ENCODE results near the gene HLF. TPM values are rescaled to one million over a fixed set of nuclear protein-coding genes. Genes with fewer than 3 reads are reported as not detected.
"Not testable (repeated sequence)": the region's sequence is repeated elsewhere in the genome, so short reads cannot be mapped to it uniquely, and the experiment has no call there.

HLF gene
- total RNA-seq, 1 donor from 2014 or later, result 21.4 TPM

DNA sequence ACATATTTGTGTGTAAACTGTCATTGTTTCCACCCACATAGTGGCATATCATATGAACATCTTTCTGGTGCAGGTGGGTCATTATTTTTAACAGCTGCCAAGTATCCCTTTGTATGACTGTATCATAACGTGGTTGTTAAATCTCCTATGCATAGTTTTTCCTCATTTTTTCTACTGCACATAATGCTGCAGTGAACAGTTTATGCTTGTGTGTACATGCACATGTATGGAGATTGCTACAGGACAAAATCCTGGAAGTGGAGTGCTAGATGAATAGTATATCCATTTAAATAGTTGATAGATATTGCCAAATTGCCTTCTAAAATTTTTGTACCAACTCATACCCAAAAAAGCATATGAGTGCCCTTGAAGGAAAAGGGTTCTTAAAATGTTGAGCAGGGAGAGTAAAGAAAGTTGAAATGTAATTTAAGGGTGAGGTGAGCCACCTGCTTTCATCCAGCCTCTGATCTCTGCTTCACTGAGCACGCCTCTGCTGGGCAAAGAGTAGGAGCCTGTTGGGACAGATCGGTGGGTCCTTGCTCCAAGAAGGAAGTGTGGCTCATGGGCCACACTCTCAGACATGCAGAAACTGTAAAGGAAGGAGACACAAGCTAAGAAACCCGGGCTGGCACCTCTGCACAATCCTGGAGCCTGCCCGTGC is 55.3 kb downstream of the HLF start:
- intact Hi-C loops (cut with DNase I), result no loop called here
- DNase-seq (ENCODE audit: low spot score), result no peak
- no peak for ATAC-seq

DNA sequence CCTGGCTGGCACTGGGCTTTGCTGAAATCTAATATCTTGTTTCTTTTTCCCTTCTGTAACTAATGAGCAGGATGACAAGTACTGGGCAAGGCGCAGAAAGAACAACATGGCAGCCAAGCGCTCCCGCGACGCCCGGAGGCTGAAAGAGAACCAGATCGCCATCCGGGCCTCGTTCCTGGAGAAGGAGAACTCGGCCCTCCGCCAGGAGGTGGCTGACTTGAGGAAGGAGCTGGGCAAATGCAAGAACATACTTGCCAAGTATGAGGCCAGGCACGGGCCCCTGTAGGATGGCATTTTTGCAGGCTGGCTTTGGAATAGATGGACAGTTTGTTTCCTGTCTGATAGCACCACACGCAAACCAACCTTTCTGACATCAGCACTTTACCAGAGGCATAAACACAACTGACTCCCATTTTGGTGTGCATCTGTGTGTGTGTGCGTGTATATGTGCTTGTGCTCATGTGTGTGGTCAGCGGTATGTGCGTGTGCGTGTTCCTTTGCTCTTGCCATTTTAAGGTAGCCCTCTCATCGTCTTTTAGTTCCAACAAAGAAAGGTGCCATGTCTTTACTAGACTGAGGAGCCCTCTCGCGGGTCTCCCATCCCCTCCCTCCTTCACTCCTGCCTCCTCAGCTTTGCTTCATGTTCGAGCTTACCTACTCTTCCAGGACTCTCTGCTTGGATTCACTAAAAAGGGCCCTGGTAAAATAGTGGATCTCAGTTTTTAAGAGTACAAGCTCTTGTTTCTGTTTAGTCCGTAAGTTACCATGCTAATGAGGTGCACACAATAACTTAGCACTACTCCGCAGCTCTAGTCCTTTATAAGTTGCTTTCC is 56.0 kb downstream of the HLF start:
- intact Hi-C loops (cut with DNase I), result no loop called here
- no peak for ATAC-seq
- no peak for DNase-seq (ENCODE audit: low spot score)

DNA sequence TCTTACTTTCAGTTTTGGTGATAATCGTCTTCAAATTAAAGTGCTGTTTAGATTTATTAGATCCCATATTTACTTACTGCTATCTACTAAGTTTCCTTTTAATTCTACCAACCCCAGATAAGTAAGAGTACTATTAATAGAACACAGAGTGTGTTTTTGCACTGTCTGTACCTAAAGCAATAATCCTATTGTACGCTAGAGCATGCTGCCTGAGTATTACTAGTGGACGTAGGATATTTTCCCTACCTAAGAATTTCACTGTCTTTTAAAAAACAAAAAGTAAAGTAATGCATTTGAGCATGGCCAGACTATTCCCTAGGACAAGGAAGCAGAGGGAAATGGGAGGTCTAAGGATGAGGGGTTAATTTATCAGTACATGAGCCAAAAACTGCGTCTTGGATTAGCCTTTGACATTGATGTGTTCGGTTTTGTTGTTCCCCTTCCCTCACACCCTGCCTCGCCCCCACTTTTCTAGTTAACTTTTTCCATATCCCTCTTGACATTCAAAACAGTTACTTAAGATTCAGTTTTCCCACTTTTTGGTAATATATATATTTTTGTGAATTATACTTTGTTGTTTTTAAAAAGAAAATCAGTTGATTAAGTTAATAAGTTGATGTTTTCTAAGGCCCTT is 56.8 kb downstream of the HLF start:
- DNase-seq (ENCODE audit: low spot score), result no peak
- intact Hi-C loops (cut with DNase I), result no loop called here
- ATAC-seq, result no peak

GRCh38 chr17:55322453-55322985 is 57.8 kb downstream of the HLF start:
- DNase-seq (ENCODE audit: low spot score), result no peak
- ATAC-seq, result no peak
- intact Hi-C loops (cut with DNase I), result no loop called here

GRCh38 chr17:55323518-55324295 is 58.9 kb downstream of the HLF start:
- no peak for ATAC-seq
- no peak for DNase-seq (ENCODE audit: low spot score)
- intact Hi-C loops (cut with DNase I), result no loop called here

DNA sequence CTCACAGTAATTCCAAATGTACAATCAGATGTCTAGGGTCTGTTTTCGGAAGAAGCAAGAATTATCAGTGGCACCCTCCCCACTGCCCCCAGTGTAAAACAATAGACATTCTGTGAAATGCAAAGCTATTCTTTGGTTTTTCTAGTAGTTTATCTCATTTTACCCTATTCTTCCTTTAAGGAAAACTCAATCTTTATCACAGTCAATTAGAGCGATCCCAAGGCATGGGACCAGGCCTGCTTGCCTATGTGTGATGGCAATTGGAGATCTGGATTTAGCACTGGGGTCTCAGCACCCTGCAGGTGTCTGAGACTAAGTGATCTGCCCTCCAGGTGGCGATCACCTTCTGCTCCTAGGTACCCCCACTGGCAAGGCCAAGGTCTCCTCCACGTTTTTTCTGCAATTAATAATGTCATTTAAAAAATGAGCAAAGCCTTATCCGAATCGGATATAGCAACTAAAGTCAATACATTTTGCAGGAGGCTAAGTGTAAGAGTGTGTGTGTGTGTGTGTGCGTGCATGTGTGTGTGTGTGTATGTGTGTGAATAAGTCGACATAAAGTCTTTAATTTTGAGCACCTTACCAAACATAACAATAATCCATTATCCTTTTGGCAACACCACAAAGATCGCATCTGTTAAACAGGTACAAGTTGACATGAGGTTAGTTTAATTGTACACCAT is 59.7 kb downstream of the HLF start:
- no peak for ATAC-seq
- DNase-seq (ENCODE audit: low spot score), result no peak
- intact Hi-C loops (cut with DNase I), result no loop called here

DNA sequence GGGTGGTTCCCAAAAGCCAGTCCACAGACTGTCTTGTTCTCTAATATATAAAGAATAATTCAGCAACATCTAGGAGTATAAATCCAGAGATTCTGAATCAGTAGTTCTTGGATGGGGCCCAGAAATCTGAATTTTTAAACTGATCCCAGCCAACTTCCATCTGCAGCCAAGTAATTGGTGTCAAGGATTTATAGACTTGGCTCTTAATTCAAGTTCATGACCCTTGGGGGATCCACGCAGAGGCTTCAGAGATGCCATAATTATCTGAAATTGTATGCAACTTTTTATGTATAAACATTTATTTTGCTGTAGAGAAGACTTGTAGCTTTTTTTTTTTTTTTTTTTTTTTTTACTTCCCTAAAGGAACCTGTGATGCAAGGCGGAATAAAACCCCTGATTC is 60.6 kb downstream of the HLF start:
- no peak for ATAC-seq
- no peak for DNase-seq (ENCODE audit: low spot score)
- intact Hi-C loops (cut with DNase I), result no loop called here

- intact Hi-C loops (cut with DNase I), result no loop called here
- DNase-seq (ENCODE audit: low spot score) (no peak), ATAC-seq (no peak)
These were observed 61.3 kb downstream of the HLF start for GRCh38 chr17:55326030-55326429.

- DNase-seq (ENCODE audit: low spot score), result no peak
- ATAC-seq, result no peak
- intact Hi-C loops (cut with DNase I), result no loop called here
These were observed 62.7 kb downstream of the HLF start for GRCh38 chr17:55327225-55328088.

- DNase-seq (ENCODE audit: low spot score); intact Hi-C loops (cut with DNase I); ATAC-seq: not testable (repeated sequence)
These were observed 63.8 kb downstream of the HLF start for GRCh38 chr17:55328514-55328913.

- ATAC-seq, result no peak
- DNase-seq (ENCODE audit: low spot score), result no peak
- intact Hi-C loops (cut with DNase I), result no loop called here
These were observed 65.7 kb downstream of the HLF start for GRCh38 chr17:55330344-55330933.

DNA sequence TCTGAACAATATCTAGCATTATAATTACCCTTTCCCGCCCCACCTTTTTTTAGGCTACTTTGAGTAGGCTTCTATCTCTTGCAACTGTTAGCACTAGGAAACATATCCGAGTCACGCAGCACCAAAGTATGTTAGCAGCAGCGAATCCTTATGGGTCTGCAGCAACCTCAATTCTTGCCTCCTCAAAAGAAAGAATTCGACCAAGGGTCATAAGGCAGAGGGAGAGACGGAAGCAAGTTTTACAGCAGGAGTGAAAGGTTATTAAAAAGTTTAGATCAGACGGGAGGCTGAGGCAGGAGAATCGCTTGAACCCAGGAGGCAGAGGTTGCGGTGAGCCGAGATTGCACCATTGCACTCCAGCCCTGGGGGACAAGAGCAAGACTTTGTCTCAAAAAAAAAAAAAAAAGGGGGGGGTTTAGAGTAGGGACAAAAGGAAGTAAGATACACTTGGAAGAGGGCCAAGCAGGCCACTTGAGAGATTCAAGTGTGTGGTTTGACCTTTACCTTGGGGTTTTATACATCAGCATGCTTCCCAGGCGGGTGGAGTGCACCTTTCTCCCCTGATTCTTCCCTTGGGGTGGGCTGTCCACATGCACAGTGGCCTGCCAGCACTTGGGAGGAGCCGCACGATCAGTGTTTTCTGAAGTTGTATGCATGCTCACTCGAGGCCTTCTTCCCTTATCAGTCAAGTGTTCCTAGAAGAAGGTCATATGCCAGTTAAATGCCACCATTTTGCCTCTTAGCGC is 67.7 kb downstream of the HLF start:
- intact Hi-C loops (cut with DNase I), result no loop called here
- ATAC-seq (no peak), DNase-seq (ENCODE audit: low spot score) (no peak)

DNA sequence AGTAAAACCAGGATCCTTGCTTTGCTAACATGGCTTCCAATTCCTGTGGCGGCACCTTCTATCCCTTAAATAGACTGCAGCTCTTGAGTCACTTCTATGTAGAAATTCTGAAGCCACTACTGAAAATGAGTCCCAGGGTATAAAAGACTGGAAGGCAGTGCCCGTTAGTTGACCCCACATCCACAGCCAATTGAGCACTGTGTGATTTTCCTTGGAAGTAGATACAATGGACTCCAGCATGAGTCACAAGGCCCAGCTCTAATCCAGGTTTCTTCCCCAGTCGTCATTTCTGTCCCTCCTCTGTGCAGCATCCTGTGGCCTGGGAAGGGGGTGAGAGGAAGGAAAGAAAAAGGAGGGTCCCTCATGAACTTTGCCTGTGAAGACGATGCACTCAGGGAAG is 69.5 kb downstream of the HLF start:
- intact Hi-C loops (cut with DNase I), result no loop called here
- ATAC-seq (peak; percentile 90), DNase-seq (ENCODE audit: low spot score) (no peak)

DNA sequence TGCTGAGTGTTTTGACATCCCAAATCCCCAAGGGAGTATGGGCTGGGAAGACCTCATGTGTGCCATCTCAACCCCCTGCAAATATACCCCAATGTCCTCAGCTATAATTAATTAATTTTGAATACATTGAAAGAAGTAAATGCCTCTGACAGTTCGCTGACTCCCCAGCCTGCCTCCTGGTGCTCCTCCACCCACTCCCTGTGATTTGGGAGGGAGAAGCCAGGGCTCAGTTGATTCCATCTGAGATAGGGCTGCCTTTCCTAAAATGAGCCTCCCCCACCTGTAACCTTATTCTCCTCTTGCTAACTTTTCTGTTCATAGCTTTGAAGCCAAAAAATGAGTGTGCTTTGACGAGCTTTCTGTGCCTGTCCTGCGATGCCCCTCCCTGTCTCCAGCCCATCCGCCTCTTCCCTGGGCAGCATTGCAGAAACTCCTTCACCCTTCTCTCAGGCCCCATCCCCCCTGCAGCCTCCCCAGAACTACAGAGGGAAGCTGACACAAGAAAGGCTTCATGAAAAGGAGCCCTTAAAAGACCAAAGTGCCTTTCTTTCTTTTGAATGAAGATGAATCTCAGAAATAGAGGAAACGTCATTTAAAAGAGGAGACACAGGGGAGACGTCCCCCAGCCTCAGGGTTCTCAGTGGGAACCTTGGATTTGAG is 70.3 kb downstream of the HLF start:
- DNase-seq (ENCODE audit: low spot score) (no peak), ATAC-seq (peak; percentile 42)
- intact Hi-C loops (cut with DNase I), result no loop called here

- no peak for DNase-seq (ENCODE audit: low spot score)
- no peak for ATAC-seq
- intact Hi-C loops (cut with DNase I), result no loop called here
These were observed 70.9 kb downstream of the HLF start for GRCh38 chr17:55335625-55336024.

GRCh38 chr17:55336426-55336825 is 71.7 kb downstream of the HLF start:
- no peak for DNase-seq (ENCODE audit: low spot score)
- intact Hi-C loops (cut with DNase I), result no loop called here
- ATAC-seq, result no peak

Data from sciatic nerve (tissue), 2 donors.